ENCODE results near the gene CD244. TPM values are rescaled to one million over a fixed set of nuclear protein-coding genes. Genes with fewer than 3 reads are reported as not detected.

Gene CD244
- total RNA-seq, 1 donor from 2014 or later = not detected

DNA sequence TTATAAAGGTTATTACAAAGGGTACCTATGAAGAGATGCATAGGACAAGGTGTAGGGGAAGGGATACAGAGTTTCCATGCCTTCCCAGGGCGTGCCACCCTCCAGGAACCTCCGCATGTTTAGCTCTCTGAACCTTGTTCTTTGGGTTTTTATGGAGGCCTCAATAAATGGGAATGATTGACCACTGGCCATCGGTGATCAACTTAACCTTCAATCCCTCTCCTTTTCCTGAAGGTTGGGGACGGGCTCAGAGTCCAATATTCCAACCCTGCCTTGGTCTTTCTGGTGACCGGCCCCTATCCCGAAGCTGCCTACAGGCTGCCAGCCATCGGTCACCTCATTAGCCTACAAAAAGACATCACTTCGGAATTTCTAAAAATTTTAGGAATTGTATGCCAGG is 11.7 kb downstream of the CD244 start:
- TF ChIP-seq, protein P1, sequence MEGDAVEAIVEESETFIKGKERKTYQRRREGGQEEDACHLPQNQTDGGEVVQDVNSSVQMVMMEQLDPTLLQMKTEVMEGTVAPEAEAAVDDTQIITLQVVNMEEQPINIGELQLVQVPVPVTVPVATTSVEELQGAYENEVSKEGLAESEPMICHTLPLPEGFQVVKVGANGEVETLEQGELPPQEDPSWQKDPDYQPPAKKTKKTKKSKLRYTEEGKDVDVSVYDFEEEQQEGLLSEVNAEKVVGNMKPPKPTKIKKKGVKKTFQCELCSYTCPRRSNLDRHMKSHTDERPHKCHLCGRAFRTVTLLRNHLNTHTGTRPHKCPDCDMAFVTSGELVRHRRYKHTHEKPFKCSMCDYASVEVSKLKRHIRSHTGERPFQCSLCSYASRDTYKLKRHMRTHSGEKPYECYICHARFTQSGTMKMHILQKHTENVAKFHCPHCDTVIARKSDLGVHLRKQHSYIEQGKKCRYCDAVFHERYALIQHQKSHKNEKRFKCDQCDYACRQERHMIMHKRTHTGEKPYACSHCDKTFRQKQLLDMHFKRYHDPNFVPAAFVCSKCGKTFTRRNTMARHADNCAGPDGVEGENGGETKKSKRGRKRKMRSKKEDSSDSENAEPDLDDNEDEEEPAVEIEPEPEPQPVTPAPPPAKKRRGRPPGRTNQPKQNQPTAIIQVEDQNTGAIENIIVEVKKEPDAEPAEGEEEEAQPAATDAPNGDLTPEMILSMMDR (IDR thresholded peaks at IDR 0.05; ENCODE audit: unreplicated experiment) = no peak
- H3K4me1 Mint-ChIP-seq = no peaks in the 10 kb centered on the region
- peaks cover 16% of the 10 kb centered on the region for H3K27me3 Mint-ChIP-seq (ENCODE audit: low read depth)
- H3K4me3 Mint-ChIP-seq = no peak overlapping the region
- DNase-seq (ENCODE audit: low spot score in 2 of 2, unreplicated experiment in 2 of 2) = no peak
- peaks cover 3% of the 10 kb centered on the region for H3K9me3 Mint-ChIP-seq
- H3K27ac Mint-ChIP-seq = no peak overlapping the region
- H3K36me3 Mint-ChIP-seq = no peaks in the 10 kb centered on the region

DNA sequence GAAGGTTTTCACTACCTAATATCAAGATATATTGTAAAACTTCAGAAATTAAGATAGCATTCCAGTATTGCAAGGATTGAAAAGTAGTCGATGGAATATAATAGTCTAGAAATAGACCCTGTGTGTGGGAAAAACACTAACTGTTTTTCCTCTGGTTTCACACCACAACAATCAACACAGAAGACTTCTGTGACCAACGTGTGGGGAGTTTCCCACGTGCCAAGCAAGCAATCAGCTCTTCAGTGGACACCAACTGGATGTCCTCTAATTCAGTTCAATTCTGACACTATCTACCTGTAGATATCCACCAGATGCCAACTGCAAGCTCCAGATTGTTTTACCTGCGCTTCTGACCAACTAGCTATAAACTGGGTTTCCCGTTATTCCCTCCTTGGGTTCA is 12.1 kb downstream of the CD244 start:
- Mint-ChIP-seq H3K4me3 (no peak overlapping the region), H3K4me1 (peaks cover 2% of the 10 kb centered on the region), H3K27ac (no peak overlapping the region), H3K27me3 (ENCODE audit: low read depth) (peaks cover 16% of the 10 kb centered on the region), H3K36me3 (no peaks in the 10 kb centered on the region), H3K9me3 (peaks cover 3% of the 10 kb centered on the region)
- TF ChIP-seq, protein P1 (IDR thresholded peaks at IDR 0.05; ENCODE audit: unreplicated experiment) = no peak
- no peak for DNase-seq (ENCODE audit: low spot score in 2 of 2, unreplicated experiment in 2 of 2)

DNA sequence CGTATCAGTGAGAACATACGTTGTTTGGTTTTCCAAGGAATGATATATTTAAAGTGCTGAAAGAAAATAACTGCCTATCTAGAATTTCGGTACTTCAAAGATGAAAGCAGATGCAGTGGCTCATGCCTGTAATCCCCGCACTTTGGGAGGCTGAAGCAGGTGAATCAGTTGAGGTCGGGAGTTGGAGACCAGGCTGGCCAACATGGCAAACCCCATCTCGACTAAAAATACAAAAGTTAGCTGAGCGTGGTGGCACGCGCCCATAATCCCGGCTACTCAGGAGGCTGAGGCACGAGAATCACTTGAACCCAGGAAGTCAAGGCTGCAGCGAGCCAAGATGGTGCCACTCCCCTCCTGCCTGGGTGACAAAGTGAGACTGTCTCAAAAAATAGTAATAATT is 16.4 kb downstream of the CD244 start:
- Mint-ChIP-seq H3K27ac (no peak overlapping the region), H3K9me3 (peaks cover 6% of the 10 kb centered on the region), H3K4me1 (peaks cover 25% of the 10 kb centered on the region), H3K36me3 (no peaks in the 10 kb centered on the region), H3K4me3 (no peak overlapping the region), H3K27me3 (ENCODE audit: low read depth) (peaks cover 13% of the 10 kb centered on the region)
- TF ChIP-seq, protein P1 (IDR thresholded peaks at IDR 0.05; ENCODE audit: unreplicated experiment) = no peak
- no peak for DNase-seq (ENCODE audit: low spot score in 2 of 2, unreplicated experiment in 2 of 2)

DNA sequence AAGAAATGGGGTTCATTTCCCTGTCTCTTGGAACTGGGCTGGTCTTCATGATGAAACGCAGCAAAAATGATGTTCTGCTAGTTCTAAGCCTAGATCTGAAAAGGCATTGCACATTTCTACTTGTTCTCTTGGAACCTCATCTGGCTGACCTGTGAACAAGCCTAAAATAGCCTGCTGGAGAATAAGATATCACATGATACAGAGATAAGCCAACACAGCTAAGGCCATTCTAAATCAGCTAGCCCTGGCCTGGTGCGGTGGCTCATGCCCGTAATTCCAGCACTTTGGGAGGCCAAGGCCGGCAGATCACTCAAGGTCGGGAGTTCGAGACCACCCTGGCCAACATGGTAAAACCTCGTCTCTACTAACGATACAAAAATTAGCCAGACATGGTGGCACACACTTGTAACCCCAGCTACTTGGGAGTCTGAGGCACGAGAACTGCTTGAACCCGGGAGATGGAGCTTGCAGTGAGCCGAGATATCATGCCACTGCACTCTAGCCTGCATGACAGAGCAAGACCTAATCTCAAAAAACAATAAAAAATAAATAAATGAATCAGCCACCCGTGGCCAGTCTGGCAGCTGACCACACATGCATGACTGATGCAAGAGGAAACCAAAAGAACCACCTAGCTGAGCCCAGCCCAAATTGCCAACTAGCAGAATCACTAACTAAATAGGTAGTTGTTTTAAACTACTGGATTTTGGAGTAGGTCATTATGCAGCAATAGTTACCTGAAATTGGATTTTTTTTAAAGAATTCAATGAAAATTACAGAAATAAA is 18.0 kb downstream of the CD244 start:
- H3K4me3 Mint-ChIP-seq = no peak overlapping the region
- peaks cover 25% of the 10 kb centered on the region for H3K4me1 Mint-ChIP-seq
- H3K27ac Mint-ChIP-seq = no peak overlapping the region
- DNase-seq (ENCODE audit: low spot score in 2 of 2, unreplicated experiment in 2 of 2) = no peak
- peaks cover 8% of the 10 kb centered on the region for H3K27me3 Mint-ChIP-seq (ENCODE audit: low read depth)
- no peaks in the 10 kb centered on the region for H3K36me3 Mint-ChIP-seq
- peaks cover 6% of the 10 kb centered on the region for H3K9me3 Mint-ChIP-seq
- TF ChIP-seq, protein P1 (IDR thresholded peaks at IDR 0.05; ENCODE audit: unreplicated experiment) = no peak

DNA sequence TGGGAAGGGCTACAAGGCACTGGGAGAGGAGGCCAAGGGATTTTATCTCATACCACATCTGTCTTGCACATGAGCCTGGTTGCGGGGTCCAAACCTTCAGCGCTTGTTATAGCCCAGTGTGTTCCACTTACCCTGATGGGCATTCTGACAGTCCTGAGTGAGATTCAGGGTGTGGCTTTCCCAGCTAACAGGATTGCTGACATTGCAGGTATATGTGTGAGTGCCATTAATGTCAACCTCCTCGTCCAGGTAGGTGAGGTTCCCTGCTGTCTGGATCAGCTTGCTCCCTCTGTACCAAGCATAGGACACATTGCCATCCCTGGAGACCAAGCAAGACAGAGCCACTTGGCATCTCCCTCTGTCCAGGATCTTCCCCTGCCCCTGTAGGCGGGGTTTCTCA is 21.6 kb downstream of the CD244 start:
- Mint-ChIP-seq H3K9me3 (peaks cover 3% of the 10 kb centered on the region), H3K36me3 (no peaks in the 10 kb centered on the region)

More for the DNA sequence above, 21.6 kb downstream of the CD244 start:
- no peak overlapping the region for H3K4me3 Mint-ChIP-seq
- no peaks in the 10 kb centered on the region for H3K27me3 Mint-ChIP-seq (ENCODE audit: low read depth)
- DNase-seq (ENCODE audit: low spot score in 2 of 2, unreplicated experiment in 2 of 2) = no peak
- TF ChIP-seq, protein P1 (IDR thresholded peaks at IDR 0.05; ENCODE audit: unreplicated experiment) = no peak
- peaks cover 27% of the 10 kb centered on the region for H3K4me1 Mint-ChIP-seq
- no peak overlapping the region for H3K27ac Mint-ChIP-seq

All from mesothelial cell of epicardium (in vitro differentiated cells).